HG02981 (cell line): ENCODE data around the gene GAK.

ENCODE experiments used
- ATAC-seq: cut with Tn5 transposase; IDR thresholded peaks from one replicate; pipeline ENCODE4 v1.9.1; 2021; ENCODE audit warnings: mild to moderate bottlenecking, moderate library complexity; ENCODE audit not compliant: unreplicated experiment

GAK gene

DNA sequence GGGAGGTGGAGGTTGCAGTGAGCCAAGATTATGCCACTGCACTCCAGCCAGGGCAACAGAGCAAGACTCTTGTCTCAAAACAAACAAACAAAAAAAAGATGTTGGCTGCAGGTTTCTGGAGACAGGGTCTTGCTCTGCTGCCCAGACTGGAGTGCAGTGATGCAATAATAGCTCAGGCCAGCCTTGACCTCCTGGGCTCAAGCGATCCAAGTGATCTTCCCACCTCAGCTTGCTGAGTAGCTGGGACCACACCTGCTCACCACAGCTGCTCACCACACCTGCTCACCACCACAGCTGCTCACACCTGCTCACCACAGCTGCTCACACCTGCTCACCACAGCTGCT, 76.3 kb downstream of the GAK start:
- ATAC-seq = no peak

DNA sequence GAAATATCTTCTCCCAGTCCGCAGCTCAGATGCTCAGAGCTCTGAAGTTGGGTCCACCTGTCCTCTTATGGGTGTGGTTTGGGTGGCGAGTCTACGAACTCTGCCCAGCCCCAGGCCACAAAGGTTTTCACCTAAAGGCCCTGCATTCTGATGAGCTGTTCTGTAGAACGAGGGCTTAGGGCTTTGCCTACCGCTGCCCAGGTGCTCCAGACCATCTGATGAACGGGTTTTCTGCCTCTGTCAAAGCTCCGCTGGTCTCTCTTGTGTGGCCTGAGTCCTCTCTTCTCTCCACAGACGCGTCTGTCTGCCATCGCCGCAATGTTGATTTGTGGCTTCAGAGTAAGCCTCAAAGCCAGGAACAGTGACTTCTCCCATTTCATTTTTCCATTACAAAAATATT, 77.8 kb downstream of the GAK start:
- no peak for ATAC-seq

- no peak for ATAC-seq
Observed at GRCh38 chr4:853416-853781, 78.7 kb downstream of the GAK start.

DNA sequence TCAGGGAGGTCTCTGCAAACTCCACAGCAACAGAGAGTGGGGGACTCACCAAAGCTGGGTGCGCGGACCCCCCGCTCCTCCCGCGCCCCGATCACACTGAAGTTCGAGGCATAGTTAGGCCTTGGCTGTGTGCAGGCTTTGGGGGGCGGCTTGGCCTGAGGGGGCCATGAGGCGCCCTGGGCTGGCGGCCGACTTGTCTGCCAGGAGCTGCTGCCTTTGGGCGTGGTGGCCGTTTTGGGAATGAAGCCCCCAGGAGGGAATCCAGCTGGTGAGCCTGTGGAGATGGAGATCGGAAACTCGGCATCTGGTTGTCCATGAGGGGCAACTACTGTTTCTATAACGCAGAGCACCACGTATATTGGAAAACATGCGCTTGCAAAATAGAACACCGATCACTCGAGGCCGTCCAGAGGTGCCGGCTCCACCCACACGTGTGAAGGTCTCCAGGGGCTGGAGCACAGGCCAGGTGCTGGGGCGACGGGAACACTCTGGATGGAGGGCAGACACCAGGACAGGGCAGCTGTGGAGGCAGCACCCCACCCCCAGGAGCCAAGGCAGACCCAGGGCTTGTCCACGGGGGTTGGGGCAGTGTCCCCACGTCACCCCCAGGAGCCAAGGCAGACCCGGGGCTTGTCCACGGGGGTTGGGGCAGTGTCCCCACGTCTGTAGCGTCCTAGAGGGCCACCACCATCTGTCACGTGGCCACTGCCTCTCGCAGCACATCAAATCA, 80.2 kb downstream of the GAK start:
- no peak for ATAC-seq

GRCh38 chr4:850323-850945, 81.7 kb downstream of the GAK start:
- no peak for ATAC-seq

- ATAC-seq = no peak
Observed at GRCh38 chr4:849478-850175, 82.5 kb downstream of the GAK start.

DNA sequence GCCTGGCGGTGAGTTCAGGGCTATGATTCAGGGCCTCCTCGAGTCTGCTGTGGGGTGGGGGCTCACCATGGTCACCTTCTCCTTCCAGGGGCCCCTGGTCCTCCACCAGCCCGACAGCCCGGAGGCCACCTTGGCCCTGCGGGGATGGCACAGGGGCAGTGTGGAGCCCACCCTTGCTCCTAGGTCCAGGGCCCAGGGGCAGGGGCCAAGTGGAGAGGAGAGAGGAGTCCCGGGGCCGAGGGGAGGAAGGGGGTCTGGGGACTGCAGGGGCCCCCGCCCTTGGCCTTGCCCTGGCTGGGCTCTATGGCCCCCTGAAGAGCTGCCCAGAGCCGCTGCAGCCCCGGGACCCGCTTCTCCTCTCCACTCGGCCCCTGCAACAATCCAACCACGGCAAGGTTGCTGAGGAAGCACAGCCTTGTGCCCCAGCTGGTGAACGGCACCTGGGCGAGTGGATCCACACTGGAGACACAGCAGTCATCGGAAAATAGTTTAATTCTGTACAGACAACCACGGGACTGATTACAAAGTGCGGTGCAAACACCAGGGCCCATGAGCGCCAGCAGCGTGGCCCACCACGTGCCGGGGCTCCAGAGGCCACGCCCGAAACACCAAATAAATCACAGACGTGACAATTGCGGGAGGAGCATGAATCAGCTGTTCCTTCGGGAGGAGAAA, 83.2 kb downstream of the GAK start:
- no peak for ATAC-seq

DNA sequence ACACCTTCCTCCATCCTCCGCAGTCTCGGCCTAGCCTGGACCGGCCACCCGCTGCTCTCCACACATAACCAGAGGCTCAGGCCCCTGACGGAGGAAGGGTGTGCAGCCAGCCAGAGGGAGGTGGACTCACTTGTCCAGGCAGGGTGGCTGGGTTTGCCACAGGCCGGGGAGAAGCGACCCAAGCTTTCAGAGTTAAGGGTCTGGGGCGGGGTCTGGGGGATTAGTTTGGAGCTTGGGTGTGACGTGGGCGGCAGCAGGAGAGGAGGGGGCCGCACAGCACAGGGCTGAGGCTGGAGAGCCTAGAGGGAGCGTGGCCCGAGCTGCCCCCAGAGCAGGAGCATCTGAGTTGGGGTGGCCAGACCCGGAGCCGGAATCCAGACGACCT, 83.8 kb downstream of the GAK start:
- ATAC-seq = no peak

- no peak for ATAC-seq
Observed at GRCh38 chr4:845836-846251, 86.3 kb downstream of the GAK start.

- ATAC-seq = no peak
Observed at GRCh38 chr4:845233-845835, 86.8 kb downstream of the GAK start.

- no peak for ATAC-seq
Observed at GRCh38 chr4:844752-845232, 87.3 kb downstream of the GAK start.

- ATAC-seq = no peak
Observed at GRCh38 chr4:839675-840443, 92.3 kb downstream of the GAK start.

DNA sequence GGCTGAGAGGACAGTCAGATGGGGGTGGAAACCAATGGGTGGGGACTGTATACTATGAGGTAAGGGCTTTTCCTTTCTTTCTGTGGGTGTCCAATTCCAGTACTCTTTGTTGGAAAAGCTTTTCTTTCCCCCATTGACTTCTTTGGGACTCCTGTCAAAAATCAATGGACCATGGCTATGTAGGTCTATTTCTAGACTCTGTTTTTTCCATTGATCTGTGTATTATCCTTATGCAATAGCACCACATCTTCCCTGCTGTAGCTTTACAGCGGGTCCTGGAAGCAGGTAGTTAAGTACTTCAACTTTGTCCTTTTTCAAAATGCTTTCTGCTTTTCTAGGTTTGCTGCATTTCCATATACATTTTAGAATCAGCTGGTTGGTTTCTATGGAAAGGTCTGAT, 94.3 kb downstream of the GAK start:
- ATAC-seq = no peak

GRCh38 chr4:836750-837301, 95.3 kb downstream of the GAK start:
- ATAC-seq = no peak

DNA sequence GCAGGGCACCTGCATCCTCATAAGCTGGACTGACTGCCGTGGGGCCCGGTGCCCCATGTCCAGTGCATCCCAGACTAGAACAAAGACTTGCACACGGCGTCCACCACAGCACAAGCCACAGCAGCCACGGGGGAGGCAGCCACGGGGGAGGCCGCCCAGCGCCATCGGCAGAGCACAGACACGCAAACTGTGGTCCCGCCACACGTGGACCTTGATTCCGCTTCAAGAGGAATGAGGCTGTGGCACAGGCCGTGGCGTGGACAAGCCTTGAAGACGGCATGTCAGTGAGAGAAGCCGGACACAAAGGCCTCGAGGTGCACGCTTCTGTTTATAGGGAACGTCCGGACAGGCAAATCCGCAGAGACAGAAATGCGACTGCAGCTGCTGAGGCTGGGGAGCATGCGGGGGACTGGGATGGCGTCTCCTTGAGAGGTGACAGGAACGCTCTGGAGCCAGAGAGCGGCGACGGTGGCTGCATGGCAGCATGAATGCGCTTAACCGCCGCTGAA, 96.1 kb downstream of the GAK start:
- no peak for ATAC-seq

DNA sequence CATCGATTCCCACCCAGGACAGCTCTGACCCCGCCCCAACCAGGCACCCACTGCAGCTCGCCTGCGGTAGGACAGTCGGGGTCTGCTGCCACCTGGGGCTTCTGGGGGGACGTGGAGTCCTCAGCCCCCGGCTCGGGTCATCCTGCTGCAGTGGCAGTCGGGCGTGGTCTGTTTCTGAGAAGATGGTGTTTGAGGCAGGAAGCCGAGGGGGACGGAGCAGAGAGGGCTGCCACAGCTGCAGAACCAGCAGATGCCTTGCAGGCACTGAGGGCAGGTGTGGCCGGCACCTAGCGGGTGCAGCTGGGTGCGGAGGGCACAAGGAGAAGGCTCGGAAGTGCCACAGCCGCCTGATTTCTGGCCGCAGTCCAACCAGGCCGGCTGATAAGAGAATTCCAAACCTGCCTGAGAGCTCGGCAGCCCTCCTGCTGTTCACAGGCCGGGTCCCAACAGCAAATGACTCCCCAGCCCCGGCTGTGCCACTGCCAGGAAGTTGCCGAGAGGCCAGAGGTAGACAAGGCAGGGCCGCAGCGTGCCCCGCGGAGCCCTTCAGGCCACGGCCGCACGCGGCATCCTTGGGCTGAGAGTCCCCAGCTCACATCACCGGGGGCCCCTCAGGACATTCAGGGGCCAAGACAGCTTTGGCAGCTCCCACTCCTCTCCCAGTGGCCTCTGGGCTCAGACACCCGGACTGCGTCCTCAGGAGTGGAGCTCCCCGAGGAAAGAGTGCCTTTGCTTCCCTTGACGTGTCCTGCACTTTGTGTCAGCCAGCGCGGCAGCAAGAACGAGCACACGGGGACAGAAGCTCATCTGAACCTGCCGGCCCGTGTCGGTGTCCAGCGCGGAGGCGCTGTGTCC, 96.7 kb downstream of the GAK start:
- no peak for ATAC-seq

DNA sequence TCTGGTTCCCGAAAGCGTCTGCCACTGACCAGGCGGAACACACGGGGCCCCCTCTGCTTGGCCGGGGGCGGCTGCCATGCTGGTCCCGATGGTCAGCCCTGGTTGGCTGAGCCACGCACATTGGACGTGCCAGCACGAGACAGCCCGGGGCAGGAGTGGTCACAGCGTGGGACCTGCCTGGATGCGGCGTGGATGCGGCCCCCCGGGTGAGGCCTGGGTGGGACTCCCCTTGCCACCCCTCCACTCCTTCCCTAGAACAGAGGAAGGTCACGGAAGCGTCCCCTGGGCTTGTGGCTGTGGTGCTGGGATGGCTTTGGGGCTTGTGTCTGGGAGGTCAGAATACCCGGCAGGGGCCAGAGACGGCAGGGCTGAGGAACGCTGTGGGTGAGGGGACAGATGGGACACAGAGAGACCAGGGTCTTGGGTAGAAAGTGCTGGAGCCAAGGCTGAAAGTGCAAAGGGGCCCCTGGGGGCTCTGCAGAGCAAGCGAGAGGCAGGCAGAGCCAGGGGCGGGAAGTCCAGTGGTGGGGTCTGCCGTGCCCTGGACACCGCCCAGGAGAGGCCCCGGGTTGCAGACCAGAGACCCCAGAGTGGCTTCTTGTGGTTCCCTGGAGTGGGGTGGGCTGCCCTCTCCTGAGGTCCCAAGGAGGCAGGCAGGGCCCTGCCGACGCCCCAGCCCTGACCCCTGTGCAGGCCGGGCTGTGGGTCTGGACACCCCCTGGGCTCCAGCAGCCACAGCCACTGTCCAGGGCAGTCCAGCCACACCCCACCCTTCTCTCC, 97.6 kb downstream of the GAK start:
- no peak for ATAC-seq

- no peak for ATAC-seq
Observed at GRCh38 chr4:833731-834367, 98.3 kb downstream of the GAK start.
